Bone marrow (tissue), 2 donors: ENCODE data around the gene NSRP1.
"Not testable (repeated sequence)": the region's sequence is repeated elsewhere in the genome, so short reads cannot be mapped to it uniquely, and the experiment has no call there.

Experiments used
- DNase-seq, 2 donors: peaks; one replicate each; lab custom pipeline; 2025; lab: John Stamatoyannopoulos, UW

The NSRP1 gene

DNA sequence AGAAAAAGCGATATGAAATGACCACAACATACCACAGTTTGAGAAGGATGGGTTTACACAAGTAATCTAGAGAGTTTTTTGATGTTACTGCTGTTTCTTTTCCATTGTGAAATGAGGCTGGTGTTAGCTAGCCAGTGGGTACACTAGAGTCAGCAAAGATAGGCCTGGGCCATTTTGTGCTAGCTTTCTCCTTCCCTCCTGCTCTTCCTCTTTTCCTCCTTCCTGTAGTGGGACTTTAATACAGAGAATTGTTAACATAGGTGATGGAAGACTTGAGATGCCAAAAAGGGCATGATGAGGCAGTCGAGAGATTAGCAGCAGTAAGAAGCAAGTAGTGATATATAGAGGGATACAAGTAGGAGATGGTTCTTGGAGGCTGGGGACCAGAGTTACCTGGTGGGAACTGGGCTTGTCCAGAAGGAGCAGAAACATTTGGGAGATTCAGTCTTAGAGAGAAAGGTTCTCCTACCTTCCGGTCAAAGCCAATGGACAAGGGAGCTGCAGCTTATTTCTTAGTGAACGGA lies 7.7 kb downstream of the NSRP1 start:
- no peak for DNase-seq

DNA sequence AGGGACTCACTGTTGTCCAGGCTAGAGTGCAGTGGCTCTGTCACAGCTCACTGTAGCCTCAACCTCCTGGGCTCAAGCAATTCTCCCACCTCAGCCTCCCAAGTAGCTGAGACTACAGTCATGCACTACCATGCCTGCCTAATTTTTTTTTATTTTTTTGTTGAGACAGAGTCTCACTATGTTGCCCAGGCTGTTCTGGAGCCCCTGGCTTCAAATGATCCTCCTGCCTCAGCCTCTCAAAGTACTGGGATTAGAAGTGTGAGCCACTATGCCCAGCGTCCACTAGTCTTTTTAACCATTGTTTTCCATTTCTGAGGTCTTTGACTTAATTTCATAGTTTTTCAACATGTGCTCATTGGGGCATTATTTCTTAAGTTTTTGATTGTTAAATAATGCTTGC lies 13.5 kb downstream of the NSRP1 start:
- DNase-seq = no peak

DNA sequence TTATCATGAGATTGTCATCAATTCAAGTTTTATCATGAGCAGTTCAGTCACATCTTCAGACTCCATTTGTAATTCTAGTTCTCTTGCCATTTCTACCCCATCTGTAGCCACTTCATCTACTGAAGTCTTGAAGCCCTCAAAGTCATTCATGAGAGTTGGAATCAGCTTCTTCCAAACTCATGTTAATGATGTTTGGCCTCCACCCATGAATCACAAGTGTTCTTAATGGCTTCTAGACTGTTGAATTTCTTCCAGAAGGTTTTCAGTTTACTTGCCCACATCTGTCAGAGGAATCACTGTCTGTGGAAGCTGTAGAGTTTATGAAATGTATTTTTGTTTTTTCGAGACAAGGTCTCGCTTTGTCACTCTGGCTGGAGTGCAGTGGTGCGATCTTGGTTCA lies 16.0 kb downstream of the NSRP1 start:
- DNase-seq = no peak

DNA sequence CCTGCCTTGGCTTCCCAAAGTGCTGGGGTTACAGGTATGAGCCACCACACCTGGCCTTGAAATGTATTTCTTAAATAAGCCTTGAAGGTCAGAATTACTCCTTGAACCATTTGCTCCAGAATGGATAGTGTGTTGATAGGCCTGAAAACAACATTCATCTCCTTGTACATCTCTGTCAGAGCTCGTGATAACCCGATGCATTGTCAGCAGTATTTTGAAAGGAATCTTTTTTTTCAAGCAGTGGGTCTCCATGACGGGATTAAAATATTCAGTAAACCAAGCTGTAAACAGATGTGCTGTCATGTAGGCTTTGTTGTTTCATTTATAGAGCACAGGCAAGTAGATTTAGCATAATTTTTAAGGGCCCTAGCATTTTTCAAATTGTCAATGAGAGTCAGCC lies 16.6 kb downstream of the NSRP1 start:
- no peak for DNase-seq

DNA sequence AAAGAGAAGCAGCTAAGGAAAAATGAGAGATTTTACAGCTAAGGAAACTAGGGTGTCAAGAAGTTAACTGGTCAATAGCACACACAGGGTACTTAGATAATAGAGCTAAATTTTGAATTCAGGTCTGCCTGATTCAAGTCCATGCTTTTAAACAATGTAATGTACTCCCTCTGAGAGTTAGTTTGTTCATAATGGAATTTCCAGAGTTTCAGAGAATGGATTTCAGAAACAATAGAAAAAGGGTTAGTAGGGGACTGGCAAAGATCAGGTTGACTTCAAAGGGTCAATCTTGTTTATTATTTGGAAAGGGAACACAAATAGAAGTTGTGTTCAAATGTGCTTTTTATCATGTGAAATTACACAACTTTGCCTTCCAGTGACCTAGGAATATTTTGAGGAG lies 17.9 kb downstream of the NSRP1 start:
- no peak for DNase-seq

DNA sequence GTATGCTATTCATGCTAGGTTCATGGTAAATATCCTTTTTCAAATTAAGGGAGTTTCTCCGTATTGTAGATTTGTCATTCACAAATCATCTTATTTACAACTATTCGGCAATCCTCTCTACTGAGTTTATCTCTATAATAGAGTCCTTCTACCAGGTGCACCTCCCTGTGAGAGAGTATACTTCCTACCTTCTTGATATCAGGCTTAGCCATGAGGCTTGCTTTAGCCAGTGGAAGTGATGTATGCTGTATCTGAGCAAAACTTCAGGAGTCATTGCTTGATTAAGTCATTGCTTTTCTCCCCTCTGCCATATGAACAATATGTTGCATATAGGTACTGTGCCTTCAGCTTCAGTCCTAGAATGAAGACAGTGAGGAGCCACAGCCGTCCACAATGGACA lies 20.5 kb downstream of the NSRP1 start:
- no peak for DNase-seq

DNA sequence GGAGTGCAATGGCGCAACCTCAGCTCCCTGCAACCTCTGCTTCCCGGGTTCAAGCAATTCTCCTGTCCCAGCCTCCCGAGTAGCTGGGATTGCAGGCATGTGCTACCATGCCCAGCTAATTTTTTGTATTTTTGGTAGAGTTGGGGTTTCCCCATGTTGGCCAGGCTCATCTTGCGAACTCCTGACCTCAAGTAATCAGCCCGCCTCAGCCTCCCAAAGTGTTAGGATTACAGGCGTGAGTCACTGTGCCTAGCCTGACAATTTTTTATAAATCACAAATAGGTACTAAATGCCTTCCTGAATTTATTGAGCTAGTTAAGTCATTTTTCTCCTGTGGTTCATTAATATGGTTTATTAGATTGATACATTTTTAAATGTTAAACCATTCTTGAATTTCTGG lies 31.2 kb downstream of the NSRP1 start:
- DNase-seq = not testable (repeated sequence)

DNA sequence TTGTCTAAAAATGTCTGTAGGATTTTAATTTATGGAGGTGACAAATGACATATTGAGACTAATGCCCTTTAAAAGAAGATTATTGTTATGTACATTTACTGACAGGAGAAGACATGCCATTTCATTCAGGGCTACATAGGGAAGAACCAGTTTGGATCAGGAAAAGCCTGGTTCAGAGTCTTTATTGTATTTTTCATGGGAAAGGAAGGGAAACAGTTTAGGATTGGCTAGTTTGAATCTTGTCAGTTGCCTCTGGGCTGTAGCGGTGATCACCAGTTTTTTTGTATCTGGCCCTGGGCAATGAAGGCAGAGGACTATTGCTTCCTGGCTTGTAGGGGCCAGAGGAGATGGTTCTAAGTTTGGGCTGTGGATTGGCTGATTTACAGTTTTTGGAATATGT lies 31.8 kb downstream of the NSRP1 start:
- no peak for DNase-seq

DNA sequence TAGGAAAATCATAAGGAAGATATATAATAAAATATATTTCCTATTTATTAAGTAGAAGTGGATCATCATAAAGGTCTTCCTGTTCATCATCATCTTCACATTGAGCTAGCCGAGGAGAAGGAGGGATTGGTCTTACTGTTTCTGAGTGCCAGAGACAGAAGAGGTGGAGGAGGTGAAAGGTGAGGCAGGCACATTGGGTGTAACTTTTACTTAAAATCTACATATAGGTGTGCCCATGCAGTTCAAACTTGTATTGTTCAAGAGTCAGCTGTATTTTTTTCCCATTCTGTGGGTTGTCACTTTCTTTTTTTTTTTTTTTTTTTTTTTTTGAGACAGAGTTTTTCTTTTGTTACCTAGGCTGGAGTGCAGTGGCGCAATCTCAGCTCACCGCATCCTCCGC lies 34.9 kb downstream of the NSRP1 start:
- no peak for DNase-seq

DNA sequence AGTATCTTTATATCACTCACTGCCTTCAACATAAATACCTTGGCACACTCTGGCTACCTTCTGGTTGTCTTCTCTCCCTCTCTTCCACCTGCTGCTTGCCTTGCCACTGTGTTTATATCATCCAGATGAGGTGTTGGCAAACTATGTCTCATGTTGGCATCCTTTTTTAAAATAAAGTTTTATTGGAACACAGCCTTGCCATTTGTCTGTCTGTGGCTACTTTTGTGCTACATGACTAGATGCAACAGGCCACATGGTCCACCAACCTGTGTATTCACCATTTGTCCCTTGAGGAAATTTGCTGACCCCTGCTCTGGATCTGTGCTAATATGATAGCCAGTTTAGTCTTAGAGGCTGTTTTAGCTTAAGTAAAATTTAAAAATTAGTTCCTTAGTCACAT lies 36.8 kb downstream of the NSRP1 start:
- DNase-seq = no peak

DNA sequence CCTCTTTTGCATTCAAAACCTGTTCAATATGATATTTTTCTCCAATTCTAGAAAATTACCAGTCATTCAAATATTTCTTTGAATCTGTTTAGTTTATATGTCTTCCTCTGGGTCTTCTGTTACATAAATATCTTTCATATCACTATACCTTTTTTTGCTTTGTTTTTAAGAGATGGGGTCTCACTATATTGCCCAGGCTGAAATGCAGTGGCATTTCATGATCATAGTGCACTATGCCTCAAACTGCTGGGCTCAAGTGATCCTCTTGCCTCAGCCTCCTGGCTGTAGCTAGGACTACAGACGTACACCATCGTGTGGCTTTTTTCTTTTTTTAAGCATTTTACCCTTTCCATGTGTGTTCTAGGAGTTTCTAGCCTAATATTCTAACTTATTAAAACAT lies 38.8 kb downstream of the NSRP1 start:
- DNase-seq = no peak

DNA sequence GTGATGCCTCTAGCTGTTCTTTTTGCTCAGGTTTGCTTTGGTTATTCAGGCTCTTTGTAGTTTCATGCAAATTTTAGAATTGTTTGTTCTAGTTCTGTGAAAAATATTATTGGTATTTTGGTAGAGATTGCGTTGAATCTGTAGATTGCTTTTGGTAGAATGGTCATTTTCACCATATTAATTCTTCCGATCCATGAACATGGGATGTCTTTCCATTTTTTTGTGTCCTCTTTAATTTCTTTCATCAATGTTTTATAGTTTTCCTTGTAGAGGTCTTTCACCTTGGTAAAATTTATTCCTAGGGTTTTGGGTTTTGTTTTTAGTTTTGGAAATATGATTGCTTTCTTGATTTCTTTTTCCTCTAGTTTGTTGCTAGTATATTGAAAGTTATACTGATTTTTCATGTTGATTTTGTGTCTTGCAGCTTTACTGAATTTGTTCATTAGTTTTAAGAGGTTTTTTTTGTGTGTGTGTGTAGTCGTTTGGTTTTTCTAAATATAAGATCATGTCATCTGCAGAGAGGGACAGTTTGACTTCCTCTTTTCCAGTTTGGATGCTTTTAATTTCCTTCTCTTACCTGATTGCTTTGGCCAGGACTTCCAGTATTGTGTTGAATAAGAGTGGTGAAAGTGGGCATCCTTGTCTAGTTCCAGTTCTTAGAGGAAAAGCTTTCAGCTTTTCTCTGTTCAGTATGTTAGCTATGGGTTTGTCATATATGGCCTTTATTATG lies 42.4 kb downstream of the NSRP1 start:
- peak in 1 of 2 donors; percentile 14 for DNase-seq

DNA sequence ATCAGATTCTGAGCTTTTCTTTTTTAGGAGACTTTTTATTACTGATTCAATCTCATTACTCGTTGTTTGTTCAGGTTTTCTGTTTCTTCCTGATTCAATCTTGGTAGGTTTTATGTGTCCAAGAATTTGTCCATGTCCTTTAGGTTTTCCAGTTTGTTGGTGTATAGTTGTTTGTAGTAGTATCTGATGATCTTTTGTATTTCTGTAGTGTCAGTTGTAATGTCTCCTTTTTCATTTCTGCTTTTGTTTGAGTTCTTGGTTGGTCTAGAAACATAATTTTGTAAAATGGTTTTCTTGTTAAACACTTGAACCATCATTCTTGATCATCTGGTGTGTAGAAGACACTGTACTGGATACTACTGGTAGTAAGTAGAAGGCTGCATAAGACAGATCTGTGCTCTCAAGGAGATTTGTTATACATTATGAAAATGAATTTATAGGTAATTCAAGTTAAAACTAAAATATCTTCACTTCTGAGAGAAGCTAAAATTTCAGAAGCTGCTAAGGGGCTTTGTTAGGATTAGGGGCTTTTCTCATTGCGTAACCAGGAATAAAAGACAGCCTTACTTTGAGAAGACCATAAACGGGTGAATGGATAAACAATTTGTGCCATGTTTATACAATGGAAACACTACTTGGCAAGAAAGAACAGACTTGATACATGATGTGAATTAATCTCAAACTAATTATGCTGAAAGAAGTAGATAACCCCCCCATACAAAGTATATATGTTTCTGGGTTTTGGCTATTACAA lies 44.0 kb downstream of the NSRP1 start:
- DNase-seq = no peak

DNA sequence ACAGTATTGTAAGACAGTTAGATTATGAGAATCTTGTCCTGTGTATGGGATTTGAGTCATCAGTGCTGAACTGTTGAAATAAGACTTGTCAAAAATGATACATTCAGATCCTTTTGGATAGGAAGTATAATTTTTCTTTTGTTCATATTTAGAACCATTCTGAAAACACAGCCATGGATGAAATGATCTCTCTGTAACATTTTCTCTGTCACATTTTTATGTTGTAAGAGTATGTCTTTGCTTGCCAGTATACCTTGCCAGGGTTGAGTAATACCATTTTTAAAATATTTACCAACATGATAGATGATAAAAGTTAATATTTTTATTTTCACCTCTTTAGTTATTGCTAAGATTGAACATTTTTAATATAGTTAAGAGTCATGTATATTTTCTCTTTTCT lies 45.0 kb downstream of the NSRP1 start:
- DNase-seq = no peak

DNA sequence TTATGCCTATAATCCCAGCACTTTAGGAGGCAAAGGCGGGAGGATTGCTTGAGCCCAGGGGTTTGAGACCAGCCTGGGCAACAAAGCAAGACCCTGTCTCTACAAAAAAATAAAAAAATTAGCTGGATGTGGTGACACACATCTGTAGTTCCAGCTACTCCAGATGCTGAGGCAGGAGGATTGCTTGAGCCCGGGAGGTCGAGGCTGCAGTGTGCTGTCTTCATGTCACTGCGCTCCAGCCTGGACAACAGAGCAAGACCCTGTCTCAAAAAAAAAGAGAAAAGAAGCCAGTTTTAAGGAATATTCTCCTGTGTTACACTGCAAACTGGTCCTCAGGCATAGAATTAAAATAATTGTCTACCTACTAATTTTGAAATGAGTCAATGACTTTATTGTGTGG lies 47.9 kb downstream of the NSRP1 start:
- no peak for DNase-seq

DNA sequence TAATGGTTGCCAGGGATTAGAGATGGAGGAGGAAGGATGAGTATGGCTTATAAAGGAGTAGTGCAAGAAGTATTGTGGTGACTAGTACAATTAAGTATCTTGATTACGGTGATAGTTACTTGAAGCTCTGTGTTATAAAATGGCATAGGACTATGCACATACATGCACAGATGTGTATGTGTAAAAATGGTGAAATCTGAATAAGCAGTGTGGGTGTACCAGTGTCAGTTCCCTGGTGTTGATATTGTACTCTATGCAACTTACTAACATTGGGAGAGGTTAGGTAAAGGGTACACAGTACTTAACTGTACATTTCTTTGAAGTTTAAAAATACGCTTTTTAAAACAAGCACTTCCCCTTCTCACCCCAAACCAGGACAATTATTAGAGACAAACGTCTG lies 48.5 kb downstream of the NSRP1 start:
- no peak for DNase-seq

DNA sequence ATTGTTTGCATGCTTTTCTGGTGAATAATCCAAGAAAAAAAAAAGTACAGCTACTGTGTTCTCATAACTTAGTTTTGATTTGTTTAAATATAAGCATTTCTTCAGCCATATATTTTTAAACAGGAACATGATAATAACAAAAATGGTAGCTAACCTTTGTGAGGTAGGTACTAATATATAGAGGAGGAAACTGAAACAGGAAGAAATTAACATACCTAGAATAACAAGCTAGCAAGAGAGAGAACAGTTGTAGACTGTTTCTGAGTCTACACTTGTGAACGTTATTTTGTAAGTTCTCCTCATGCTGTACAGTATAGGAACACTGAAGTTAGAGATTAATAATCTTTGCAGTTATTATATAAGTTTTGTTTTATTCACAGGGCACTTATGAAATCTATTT lies 49.3 kb downstream of the NSRP1 start:
- no peak for DNase-seq

DNA sequence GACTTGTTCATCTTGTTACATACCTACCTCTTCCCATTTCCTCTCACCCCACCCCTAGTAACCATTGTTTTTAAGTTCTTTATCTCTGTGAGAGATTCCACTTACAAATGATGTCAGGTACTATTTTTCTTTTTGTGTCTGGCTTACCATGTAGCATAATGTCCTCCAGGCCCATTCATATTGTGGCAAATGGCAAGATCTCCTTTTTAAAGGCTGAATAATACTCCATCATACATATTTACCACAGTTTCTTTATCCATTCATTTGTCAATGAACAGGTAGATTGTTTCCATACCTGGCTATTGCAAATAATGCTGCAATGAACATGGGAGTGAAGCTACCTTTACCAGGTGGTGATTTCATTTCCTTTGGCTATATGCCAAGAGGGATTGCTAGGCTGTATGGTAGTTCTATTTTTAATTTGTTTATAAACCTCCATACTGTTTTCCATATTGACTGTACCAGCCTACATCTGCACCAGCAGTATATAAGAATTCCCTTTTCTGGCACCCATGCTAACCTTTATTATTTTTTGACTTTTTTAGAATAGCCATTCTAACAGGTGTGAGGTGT lies 53.9 kb downstream of the NSRP1 start:
- DNase-seq = no peak

DNA sequence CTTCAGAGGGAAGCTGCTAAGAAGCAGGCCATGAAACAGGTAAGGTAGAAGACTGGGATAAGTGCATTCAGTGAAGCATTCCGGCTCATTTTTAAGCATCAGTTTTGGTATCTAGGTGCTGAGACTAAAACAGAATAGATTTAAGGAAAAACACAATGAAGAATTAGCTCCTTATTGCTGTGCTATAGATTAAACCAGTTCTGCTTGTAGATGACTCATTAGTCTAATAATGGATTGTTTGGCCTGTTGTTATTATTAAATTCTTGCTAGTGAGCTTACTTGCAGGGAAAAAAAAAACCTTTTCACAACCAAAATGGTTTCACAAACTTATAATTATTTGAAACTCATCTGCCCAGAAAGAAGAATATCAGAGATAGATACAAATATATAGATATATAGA lies 55.9 kb downstream of the NSRP1 start:
- DNase-seq = no peak

DNA sequence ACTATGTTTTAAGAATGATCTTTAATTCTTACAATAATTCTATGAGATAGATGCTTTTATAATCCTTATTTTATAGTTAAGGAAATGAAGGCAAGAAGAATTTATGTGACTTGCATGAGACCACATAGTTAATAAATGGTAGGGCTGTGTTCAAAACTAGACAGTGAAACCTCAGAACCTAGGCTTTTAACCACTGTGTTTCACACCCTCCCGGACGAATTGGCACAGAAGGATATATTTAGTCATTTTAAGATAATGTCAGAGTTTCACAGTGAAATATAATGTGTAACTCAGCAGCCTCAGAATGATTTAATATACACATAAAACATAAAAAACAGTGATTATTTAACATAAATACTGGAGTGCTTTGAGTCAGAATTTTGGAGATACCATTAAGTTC lies 57.0 kb downstream of the NSRP1 start:
- no peak for DNase-seq

DNA sequence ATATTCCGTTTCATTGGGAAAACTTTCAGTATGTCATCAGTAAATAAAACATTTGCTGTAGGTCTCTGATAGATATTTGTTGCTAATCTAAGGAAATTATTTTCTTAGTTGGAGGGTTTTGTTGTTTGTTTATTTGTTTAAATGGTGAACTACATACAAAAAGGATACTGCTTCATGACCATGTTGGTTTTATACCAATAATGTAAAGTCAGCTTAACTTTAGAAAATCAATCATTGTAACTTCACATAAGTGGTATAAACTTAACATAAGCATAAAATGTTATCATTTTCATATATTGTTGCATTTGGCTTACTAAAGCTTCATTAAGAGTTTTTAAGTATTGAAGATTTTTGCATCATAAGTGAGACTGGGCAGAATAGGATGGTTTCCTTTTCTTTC lies 57.9 kb downstream of the NSRP1 start:
- no peak for DNase-seq

DNA sequence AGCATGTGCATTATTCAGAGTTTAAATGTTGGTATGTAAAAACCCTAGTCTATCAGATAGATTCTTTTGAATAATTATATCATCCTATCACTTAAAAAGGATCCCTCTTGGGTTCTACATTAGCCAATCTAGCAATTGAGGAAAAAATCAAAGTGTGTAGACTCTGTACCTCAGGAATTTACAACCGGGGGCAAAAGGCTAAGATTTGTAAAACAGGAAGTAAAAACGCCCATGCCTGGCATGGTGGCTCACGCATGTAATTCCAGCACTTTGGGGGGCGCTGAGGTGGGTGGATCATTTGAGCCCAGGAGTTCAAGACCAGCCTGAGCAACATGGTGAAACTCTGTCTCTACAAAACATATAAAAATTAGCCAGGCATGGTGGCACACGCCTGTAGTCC lies 60.2 kb downstream of the NSRP1 start:
- no peak for DNase-seq

DNA sequence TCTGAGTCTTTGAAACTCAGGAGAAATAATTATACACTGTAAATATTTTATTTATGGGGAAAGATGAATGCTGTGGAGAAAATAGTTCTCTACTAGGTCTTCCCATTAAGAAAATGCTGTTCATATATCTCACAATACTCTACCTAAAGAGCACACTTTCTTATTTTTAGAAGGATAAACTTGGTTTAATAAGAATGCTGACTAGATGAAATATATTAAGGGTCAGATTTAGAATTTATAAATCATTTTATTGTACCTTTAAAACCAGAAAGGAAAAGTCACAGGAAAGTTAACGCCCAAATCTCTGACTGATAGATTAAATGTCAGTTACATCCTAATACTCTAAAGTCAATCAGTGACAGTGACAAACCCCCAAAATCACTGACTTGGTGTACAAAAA lies 70.1 kb downstream of the NSRP1 start:
- DNase-seq = no peak
